Heart left ventricle (tissue), 13 donors: ENCODE measurements around the gene KCNJ12.

ENCODE experiments used
- POLR2A ChIP-seq, 2 donors: fragments of 450-650 bp; IDR thresholded peaks; one replicate each; pipeline ENCODE4 v1.6.1; 2017; ENCODE audit warnings: antibody characterized with exemption in 2 of 2, mild to moderate bottlenecking in 2 of 2, moderate library complexity in 2 of 2
- TF ChIP-seq, protein P1 (sequence below), 12 donors: fragments of 200-600 bp; sonication (generic) in 4 of 12; IDR thresholded peaks; one replicate each; pipeline versions ENCODE4 v1.5.0 to v1.8.0; 2018 to 2022; ENCODE audit warnings: antibody characterized with exemption in 12 of 12, mild to moderate bottlenecking in 5 of 12
- donor health status: ischemic (EF 13 %, LVEDD 7.1; RV severe dilation, severe dysfunction).
- donor health status: DM: no; HTN: yes; CAD: no.
- donor health status: DM: no; HTN: no; CAD: no.
- donor health status: ischemic (EF 25% LVEDD 6.9; RV normal size, moderate dysfunction).
- donor health status: ischemic (EF 25% LVEDD 5.7; RV mildly dilated, moderate dysfunction).
- donor health status: ischemic (EF 35%, LVEDD 5.7; RV mildly dilated, moderate dysfunction).
- donor health status: nonischemic (EF 11% LVEDD 7.7; RV severe dilation, severe dysfunction).
- donor health status: DM: yes; HTN: yes; CAD: no.
- donor health status: PGD.
- donor health status: ischemic (EF 29% LVEDD 5.4; RV normal size, mild dysfunction).
- donor health status: nonischemic (EF 23%, LVEDD 6.1; RV moderate dilation, normal function).

- TF ChIP-seq, protein P1, sequence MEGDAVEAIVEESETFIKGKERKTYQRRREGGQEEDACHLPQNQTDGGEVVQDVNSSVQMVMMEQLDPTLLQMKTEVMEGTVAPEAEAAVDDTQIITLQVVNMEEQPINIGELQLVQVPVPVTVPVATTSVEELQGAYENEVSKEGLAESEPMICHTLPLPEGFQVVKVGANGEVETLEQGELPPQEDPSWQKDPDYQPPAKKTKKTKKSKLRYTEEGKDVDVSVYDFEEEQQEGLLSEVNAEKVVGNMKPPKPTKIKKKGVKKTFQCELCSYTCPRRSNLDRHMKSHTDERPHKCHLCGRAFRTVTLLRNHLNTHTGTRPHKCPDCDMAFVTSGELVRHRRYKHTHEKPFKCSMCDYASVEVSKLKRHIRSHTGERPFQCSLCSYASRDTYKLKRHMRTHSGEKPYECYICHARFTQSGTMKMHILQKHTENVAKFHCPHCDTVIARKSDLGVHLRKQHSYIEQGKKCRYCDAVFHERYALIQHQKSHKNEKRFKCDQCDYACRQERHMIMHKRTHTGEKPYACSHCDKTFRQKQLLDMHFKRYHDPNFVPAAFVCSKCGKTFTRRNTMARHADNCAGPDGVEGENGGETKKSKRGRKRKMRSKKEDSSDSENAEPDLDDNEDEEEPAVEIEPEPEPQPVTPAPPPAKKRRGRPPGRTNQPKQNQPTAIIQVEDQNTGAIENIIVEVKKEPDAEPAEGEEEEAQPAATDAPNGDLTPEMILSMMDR (IDR thresholded peaks at IDR 0.05) = peak; percentile 91 to 99 (median 94)
- TF ChIP-seq POLR2A (IDR thresholded peaks at IDR 0.05) = no peak
These were observed 81.2 kb downstream of the KCNJ12 start for GRCh38 chr17:21457051-21458026.
